Lower leg skin (tissue), 4 donors: ENCODE results near the gene ARHGAP27. TPM values are rescaled to one million over a fixed set of nuclear protein-coding genes. Genes with fewer than 3 reads are reported as not detected.

ENCODE experiments used
- total RNA-seq, 4 donors: library from RNA; depleted of rRNA; stranded (reverse); fragments of >200 nt; gene quantifications; one replicate each; pipeline ENCODE4 v1.1.0, GENCODE V29; 2016

ARHGAP27 gene
- total RNA-seq, 4 donors from 2014 or later, result 58.5 to 84.4 (median 68.2) TPM

Other genes starting within 250 kb of the ARHGAP27 start
- gene FMNL1, start 211.0 kb downstream of the ARHGAP27 start, total RNA-seq, result 10 to 100 TPM in 1 of 4 donors, 1 to 10 TPM in 3; 8.3 to 13.6 (median 8.8) TPM
- gene SPATA32, start 170.8 kb downstream of the ARHGAP27 start, total RNA-seq, result not detected
- gene MAP3K14, start 115.8 kb downstream of the ARHGAP27 start, total RNA-seq, result 10 to 100 TPM in 3 of 4 donors, 1 to 10 TPM in 1; 8.1 to 13.0 (median 11.0) TPM
- 100 to 1,000 TPM in 2 of 4 donors, 10 to 100 TPM in 2; 66.7 to 199 (median 130) TPM for gene PLEKHM1, start 57.9 kb upstream of the ARHGAP27 start, total RNA-seq